Nephron (organoid): ENCODE data around the gene ABI2.

Experiments used
- H3K27ac Mint-ChIP-seq, 3 experiments: 2 replicates each; pipeline ENCODE4 v1.8.0; 2020; ENCODE audit warnings: mixed read lengths in 3 of 3, mild to moderate bottlenecking in 2 of 3, moderate library complexity in 1 of 3
- H3K27me3 Mint-ChIP-seq: 2 replicates; pipeline ENCODE4 v1.8.0; 2021; ENCODE audit warnings: low read depth, mild to moderate bottlenecking, moderate library complexity, mixed read lengths
- H3K36me3 Mint-ChIP-seq: 2 replicates; pipeline ENCODE4 v1.8.0; 2020; ENCODE audit warnings: low read depth, mixed read lengths
- H3K4me1 Mint-ChIP-seq: 2 replicates; pipeline ENCODE4 v1.8.0; 2020; ENCODE audit warnings: mixed read lengths
- H3K4me3 Mint-ChIP-seq, 3 experiments: 2 replicates each; pipeline ENCODE4 v1.8.0; 2020; ENCODE audit warnings: mild to moderate bottlenecking in 3 of 3, mixed read lengths in 3 of 3, moderate library complexity in 2 of 3
- H3K9me3 Mint-ChIP-seq: 2 replicates; pipeline ENCODE4 v1.8.0; 2020; ENCODE audit warnings: mixed read lengths
- CTCF ChIP-seq, 3 experiments: fragments of 200-600 bp; sonication (generic); IDR thresholded peaks; one replicate each; pipeline ENCODE4 v1.5.0; 2021; ENCODE audit warnings: antibody characterized with exemption in 3 of 3; ENCODE audit not compliant: unreplicated experiment in 3 of 3

Gene ABI2

GRCh38 chr2:203437511-203437910 lies 109.3 kb downstream of the ABI2 start:
- TF ChIP-seq CTCF (IDR thresholded peaks at IDR 0.05; ENCODE audit: unreplicated experiment in 3 of 3) = no peak

GRCh38 chr2:203438528-203438927 lies 110.3 kb downstream of the ABI2 start:
- TF ChIP-seq CTCF (IDR thresholded peaks at IDR 0.05; ENCODE audit: unreplicated experiment in 3 of 3) = no peak
- no peak overlapping the region for H3K4me3 Mint-ChIP-seq
- H3K4me1 Mint-ChIP-seq = peaks cover 21% of the 10 kb centered on the region
- H3K27me3 Mint-ChIP-seq = no peaks in the 10 kb centered on the region
- H3K36me3 Mint-ChIP-seq = peaks cover 39% of the 10 kb centered on the region
- H3K27ac Mint-ChIP-seq = no peak overlapping the region
- no peaks in the 10 kb centered on the region for H3K9me3 Mint-ChIP-seq

More at GRCh38 chr2:203437511-203437910, 109.3 kb downstream of the ABI2 start:
- no peaks in the 10 kb centered on the region for H3K27me3 Mint-ChIP-seq
- H3K27ac Mint-ChIP-seq = peak overlapping the region in 2 of 3 experiments; percentile 28 to 33
- peaks cover 38% of the 10 kb centered on the region for H3K36me3 Mint-ChIP-seq
- no peak overlapping the region for H3K4me3 Mint-ChIP-seq
- no peaks in the 10 kb centered on the region for H3K9me3 Mint-ChIP-seq
- peaks cover 19% of the 10 kb centered on the region for H3K4me1 Mint-ChIP-seq

- Mint-ChIP-seq H3K9me3 (no peaks in the 10 kb centered on the region), H3K4me3 (no peak overlapping the region), H3K4me1 (peaks cover 21% of the 10 kb centered on the region), H3K27me3 (no peaks in the 10 kb centered on the region), H3K27ac (no peak overlapping the region), H3K36me3 (peaks cover 53% of the 10 kb centered on the region)
- TF ChIP-seq CTCF (IDR thresholded peaks at IDR 0.05; ENCODE audit: unreplicated experiment in 3 of 3) = no peak
Measured at GRCh38 chr2:203440671-203441070, 112.5 kb downstream of the ABI2 start.

- H3K27ac Mint-ChIP-seq = peak overlapping the region; percentile 12 to 67 (median 47)
- H3K4me3 Mint-ChIP-seq = no peak overlapping the region
- no peaks in the 10 kb centered on the region for H3K27me3 Mint-ChIP-seq
- H3K36me3 Mint-ChIP-seq = peaks cover 60% of the 10 kb centered on the region
- peaks cover 21% of the 10 kb centered on the region for H3K4me1 Mint-ChIP-seq
- no peaks in the 10 kb centered on the region for H3K9me3 Mint-ChIP-seq
- no peak for TF ChIP-seq CTCF (IDR thresholded peaks at IDR 0.05; ENCODE audit: unreplicated experiment in 3 of 3)
Measured at GRCh38 chr2:203441463-203441862, 113.3 kb downstream of the ABI2 start.

GRCh38 chr2:203442463-203442862 lies 114.3 kb downstream of the ABI2 start:
- Mint-ChIP-seq H3K4me3 (no peak overlapping the region), H3K27ac (peak overlapping the region; percentile 31 to 67 (median 38)), H3K9me3 (no peaks in the 10 kb centered on the region), H3K27me3 (no peaks in the 10 kb centered on the region), H3K36me3 (peaks cover 67% of the 10 kb centered on the region), H3K4me1 (peaks cover 21% of the 10 kb centered on the region)
- TF ChIP-seq CTCF (IDR thresholded peaks at IDR 0.05; ENCODE audit: unreplicated experiment in 3 of 3) = no peak

- Mint-ChIP-seq H3K27ac (no peak overlapping the region), H3K9me3 (no peaks in the 10 kb centered on the region), H3K27me3 (no peaks in the 10 kb centered on the region), H3K4me3 (no peak overlapping the region), H3K36me3 (peaks cover 68% of the 10 kb centered on the region), H3K4me1 (peaks cover 10% of the 10 kb centered on the region)
- TF ChIP-seq CTCF (IDR thresholded peaks at IDR 0.05; ENCODE audit: unreplicated experiment in 3 of 3) = no peak
Measured at GRCh38 chr2:203444738-203445137, 116.5 kb downstream of the ABI2 start.
